GM23248 (cell line): ENCODE results near the gene ADGRG7. TPM values are rescaled to one million over a fixed set of nuclear protein-coding genes. Genes with fewer than 3 reads are reported as not detected.

Experiments
- DNase-seq: peaks from one replicate; pipeline ENCODE4 v3.0.0-alpha.2; 2015
- H2AFZ ChIP-seq: fragments of 200-600 bp; sonication (generic); 2 replicates; pipeline ENCODE4 v1.6.1; 2016; ENCODE audit warnings: antibody characterized with exemption
- H3F3A ChIP-seq: fragments of 200-600 bp; sonication (generic); 2 replicates; pipeline ENCODE4 v1.6.1; 2016; ENCODE audit warnings: mild to moderate bottlenecking, antibody characterized with exemption, mixed run types; ENCODE audit not compliant: insufficient read depth
- H3K27ac ChIP-seq: fragments of 200-600 bp; sonication (generic); 2 replicates; pipeline ENCODE4 v1.5.1; 2016; ENCODE audit warnings: mild to moderate bottlenecking
- H3K27me3 ChIP-seq: fragments of 200-600 bp; sonication (generic); replicated peaks from 2 replicates; pipeline ENCODE4 v1.6.1; 2016; ENCODE audit warnings: mild to moderate bottlenecking; ENCODE audit not compliant: insufficient read depth
- H3K36me3 ChIP-seq: fragments of 200-600 bp; sonication (generic); 2 replicates; pipeline ENCODE4 v1.6.1; 2016; ENCODE audit warnings: low read depth, mild to moderate bottlenecking
- H3K4me1 ChIP-seq: fragments of 200-600 bp; sonication (generic); 2 replicates; pipeline ENCODE4 v1.6.1; 2016; ENCODE audit warnings: mild to moderate bottlenecking; ENCODE audit not compliant: insufficient read depth
- H3K4me2 ChIP-seq: fragments of 200-600 bp; sonication (generic); one replicate; pipeline ENCODE4 v1.6.1; 2016; ENCODE audit warnings: mild to moderate bottlenecking; ENCODE audit not compliant: unreplicated experiment
- H3K4me3 ChIP-seq: fragments of 200-600 bp; sonication (generic); 2 replicates; pipeline ENCODE4 v1.5.1; 2016; ENCODE audit warnings: mild to moderate bottlenecking
- H3K79me2 ChIP-seq: fragments of 200-600 bp; sonication (generic); 2 replicates; pipeline ENCODE4 v1.6.1; 2016; ENCODE audit warnings: mild to moderate bottlenecking; ENCODE audit not compliant: insufficient read depth
- H3K9ac ChIP-seq: fragments of 200-600 bp; sonication (generic); 2 replicates; pipeline ENCODE4 v1.6.1; 2016; ENCODE audit warnings: mild to moderate bottlenecking
- H3K9me2 ChIP-seq: fragments of 200-600 bp; sonication (generic); 2 replicates; pipeline ENCODE4 v1.6.1; 2016; ENCODE audit warnings: mixed run types, mild to moderate bottlenecking, moderate library complexity; ENCODE audit not compliant: insufficient read depth
- H3K9me3 ChIP-seq: fragments of 200-600 bp; sonication (generic); one replicate; pipeline ENCODE4 v1.6.1; 2017; ENCODE audit warnings: low read depth
- H4K20me1 ChIP-seq: fragments of 200-600 bp; sonication (generic); 2 replicates; pipeline ENCODE4 v1.6.0; 2016; ENCODE audit not compliant: insufficient read depth
- EZH2 ChIP-seq: fragments of 200-600 bp; sonication (generic); IDR thresholded peaks from 2 replicates; pipeline ENCODE4 v1.6.1; 2018; ENCODE audit warnings: antibody characterized with exemption, mild to moderate bottlenecking; ENCODE audit not compliant: insufficient read depth, poor library complexity, severe bottlenecking
- EZH2phosphoT487 ChIP-seq: fragments of 200-600 bp; sonication (generic); IDR thresholded peaks from 2 replicates; pipeline ENCODE4 v1.6.1; 2018; ENCODE audit warnings: antibody characterized with exemption, moderate library complexity, mild to moderate bottlenecking, low read depth; ENCODE audit not compliant: insufficient read depth
- WGBS, 2 experiments: methylation state at CpG; one replicate each; pipeline ENCODE4 v1.1.6; 2015 to 2017; ENCODE audit warnings: low lambda C conversion rate in 2 of 2, low coverage in 1 of 2; ENCODE audit errors: missing lambda C conversion rate in 2 of 2; 5-methylcytosine and 5-hydroxymethylcytosine counted together
- in situ Hi-C: fragments of 300-500 bp; cut with MboI; formaldehyde crosslinking; loops from 2 replicates; pipeline ENCODE4 v1.15.0; 2020
- polyA plus RNA-seq: library from polyadenylated mRNA; unstranded; fragments of >200 nt; fragmentation: Nextera tagmentation; extraction: Ambion mirVana; gene quantifications from 2 replicates; pipeline ENCODE4 v1.2.1, GENCODE V29; 2016
- total RNA-seq: library from RNA; depleted of rRNA; stranded (reverse); fragments of >200 nt; shearing (Covaris generic); gene quantifications from 2 replicates; pipeline ENCODE4 v1.2.3, GENCODE V29; 2014

ADGRG7 gene
- total and polyA plus RNA-seq, 2 experiments from 2014 or later: not detected

GRCh38 chr3:100641471-100642032 lies 32.2 kb downstream of the ADGRG7 start:
- Histone ChIP-seq H3K9ac (no peak overlapping the region), H4K20me1 (no peaks in the 10 kb centered on the region), H2AFZ (no peak overlapping the region), H3K27ac (no peak overlapping the region), H3K27me3 (peaks cover 52% of the 10 kb centered on the region), H3K79me2 (no peaks in the 10 kb centered on the region), H3K4me1 (no peaks in the 10 kb centered on the region), H3K9me3 (no peaks in the 10 kb centered on the region), H3K4me2 (no peak overlapping the region), H3K4me3 (no peak overlapping the region), H3F3A (no peaks in the 10 kb centered on the region), H3K9me2 (no peaks in the 10 kb centered on the region), H3K36me3 (no peaks in the 10 kb centered on the region)
- DNase-seq: no peak
- WGBS, 2 experiments: 59 to 66% methylated on average over 3 of the region's 3 CpGs
- TF ChIP-seq EZH2 (no peak), EZH2phosphoT487 (no peak)
- in situ Hi-C loops: no loop called here

- H3F3A ChIP-seq: 0 out of 2 replicates have a peak, but pooled peaks cover 7% of the 10 kb centered on the region
- H3K36me3 ChIP-seq: no peaks in the 10 kb centered on the region
- peaks cover 7% of the 10 kb centered on the region for H3K4me1 ChIP-seq
- H4K20me1 ChIP-seq: no peaks in the 10 kb centered on the region
- H3K9me2 ChIP-seq: no peaks in the 10 kb centered on the region
- no peak overlapping the region for H3K4me2 ChIP-seq
- DNase-seq: no peak
- in situ Hi-C loops: no loop called here
- no peak overlapping the region for H3K27ac ChIP-seq
- no peaks in the 10 kb centered on the region for H3K79me2 ChIP-seq
- H3K9ac ChIP-seq: no peak overlapping the region
- no peak for TF ChIP-seq EZH2
- TF ChIP-seq EZH2phosphoT487: no peak
- no peak overlapping the region for H2AFZ ChIP-seq
- WGBS, 2 experiments: 70 to 80% methylated on average over 3 of the region's 3 CpGs
- H3K4me3 ChIP-seq: no peak overlapping the region
- H3K9me3 ChIP-seq: no peaks in the 10 kb centered on the region
- H3K27me3 ChIP-seq: peaks cover 66% of the 10 kb centered on the region
Observed at GRCh38 chr3:100645913-100646312, 36.5 kb downstream of the ADGRG7 start.

- Histone ChIP-seq H3K9me2 (no peaks in the 10 kb centered on the region), H4K20me1 (no peaks in the 10 kb centered on the region), H3K4me3 (no peak overlapping the region), H2AFZ (no peak overlapping the region), H3K27me3 (peaks cover 54% of the 10 kb centered on the region), H3K9ac (no peak overlapping the region), H3K79me2 (no peaks in the 10 kb centered on the region), H3K4me2 (no peak overlapping the region), H3K36me3 (no peaks in the 10 kb centered on the region), H3F3A (peaks cover 16% of the 10 kb centered on the region), H3K27ac (no peak overlapping the region), H3K9me3 (no peaks in the 10 kb centered on the region), H3K4me1 (peaks cover 14% of the 10 kb centered on the region)
- WGBS, 2 experiments: 64 to 69% methylated on average over 3 of the region's 3 CpGs
- TF ChIP-seq EZH2phosphoT487: no peak
- TF ChIP-seq EZH2: no peak
- no peak for DNase-seq
- in situ Hi-C loops: no loop called here
Observed at GRCh38 chr3:100647171-100647570, 37.8 kb downstream of the ADGRG7 start.

- Histone ChIP-seq H3K27ac (no peak overlapping the region), H3K9ac (no peak overlapping the region), H2AFZ (no peak overlapping the region), H3F3A (peaks cover 16% of the 10 kb centered on the region), H3K4me2 (no peak overlapping the region), H3K27me3 (peaks cover 49% of the 10 kb centered on the region), H3K4me1 (peaks cover 14% of the 10 kb centered on the region), H3K4me3 (no peak overlapping the region), H3K9me2 (no peaks in the 10 kb centered on the region), H4K20me1 (no peaks in the 10 kb centered on the region), H3K79me2 (no peaks in the 10 kb centered on the region), H3K9me3 (no peaks in the 10 kb centered on the region), H3K36me3 (no peaks in the 10 kb centered on the region)
- in situ Hi-C loops: no loop called here
- TF ChIP-seq EZH2phosphoT487 (no peak), EZH2 (no peak)
- 94% methylated on average over 1 of the region's 1 CpG for WGBS, 2 experiments
- DNase-seq: no peak
Observed at GRCh38 chr3:100647657-100648056, 38.3 kb downstream of the ADGRG7 start.
